Neuronal stem cell (in vitro differentiated cells): ENCODE measurements around the gene SYTL2.
A peak's percentile ranks its signal among the peaks of the same experiment; 100 is the strongest.

ENCODE experiments used
- DNase-seq: peaks from one replicate; pipeline ENCODE4 v3.0.0-alpha.2; 2013; ENCODE audit warnings: low spot score
- H2AFZ ChIP-seq: one replicate; pipeline ENCODE4 v1.6.1; 2013; ENCODE audit warnings: mild to moderate bottlenecking, low read length, inconsistent platforms
- H2AK5ac ChIP-seq: 2 replicates; pipeline ENCODE4 v1.6.1; 2013; ENCODE audit warnings: low read depth, mild to moderate bottlenecking, inconsistent platforms, low read length, moderate library complexity, mixed read lengths
- H2BK120ac ChIP-seq: 2 replicates; pipeline ENCODE4 v1.6.1; 2013; ENCODE audit warnings: low read depth, mild to moderate bottlenecking, inconsistent platforms, low read length, moderate library complexity, mixed read lengths
- H2BK12ac ChIP-seq: one replicate; pipeline ENCODE4 v1.6.1; 2013; ENCODE audit warnings: low read length, inconsistent platforms
- H2BK15ac ChIP-seq: 2 replicates; pipeline ENCODE4 v1.6.1; 2013; ENCODE audit warnings: mild to moderate bottlenecking, low read length, inconsistent platforms, mixed read lengths
- H2BK5ac ChIP-seq: one replicate; pipeline ENCODE4 v1.6.1; 2013; ENCODE audit warnings: inconsistent platforms, mild to moderate bottlenecking, low read length, moderate library complexity
- H3K14ac ChIP-seq: one replicate; pipeline ENCODE4 v1.6.1; 2013; ENCODE audit warnings: low read length, inconsistent platforms
- H3K18ac ChIP-seq: 2 replicates; pipeline ENCODE4 v1.6.1; 2013; ENCODE audit warnings: low read length, inconsistent platforms
- H3K23ac ChIP-seq: 2 replicates; pipeline ENCODE4 v1.6.1; 2013; ENCODE audit warnings: low read depth, mild to moderate bottlenecking, mixed read lengths, low read length, inconsistent platforms; ENCODE audit not compliant: poor library complexity
- H3K27ac ChIP-seq: replicated peaks from 3 replicates; pipeline ENCODE4 v1.5.1; 2013; ENCODE audit warnings: low read length, inconsistent platforms
- H3K27me3 ChIP-seq, 3 experiments: 2 replicates each; pipeline ENCODE4 v1.6.1; 2013; ENCODE audit warnings: low read length in 3 of 3, mild to moderate bottlenecking in 2 of 3, inconsistent platforms in 1 of 3, low read depth in 1 of 3, mixed read lengths in 1 of 3, moderate library complexity in 1 of 3; ENCODE audit not compliant: control insufficient read depth in 3 of 3, insufficient read depth in 3 of 3
- H3K36me3 ChIP-seq, 2 donors: replicated peaks in 1 of 2; 2 replicates each; pipeline ENCODE4 v1.6.1; 2013; ENCODE audit warnings: low read length in 2 of 2; ENCODE audit not compliant: control insufficient read depth in 2 of 2, insufficient read depth in 2 of 2
- H3K4ac ChIP-seq: 2 replicates; pipeline ENCODE4 v1.6.1; 2013; ENCODE audit warnings: inconsistent platforms, mild to moderate bottlenecking, low read length, moderate library complexity
- H3K4me1 ChIP-seq, 2 donors: 1 replicate in 1 of 2; 2 replicates in 1 of 2; pipeline ENCODE4 v1.6.1; 2013; ENCODE audit warnings: low read length in 2 of 2, low read depth in 1 of 2; ENCODE audit not compliant: control insufficient read depth in 2 of 2, insufficient read depth in 1 of 2
- H3K4me2 ChIP-seq: one replicate; pipeline ENCODE4 v1.6.1; 2013; ENCODE audit warnings: mild to moderate bottlenecking, low read length, inconsistent platforms; ENCODE audit not compliant: insufficient read depth, poor library complexity, severe bottlenecking
- H3K4me3 ChIP-seq, 2 donors: 2 replicates each; pipeline ENCODE4 v1.5.1; 2013; ENCODE audit warnings: low read length in 2 of 2, mild to moderate bottlenecking in 2 of 2, inconsistent platforms in 1 of 2, moderate library complexity in 1 of 2
- H3K79me1 ChIP-seq: one replicate; pipeline ENCODE4 v1.6.1; 2013; ENCODE audit warnings: low read depth, mild to moderate bottlenecking, inconsistent platforms, low read length, moderate library complexity
- H3K9ac ChIP-seq: one replicate; pipeline ENCODE4 v1.6.1; 2013; ENCODE audit warnings: mild to moderate bottlenecking, low read depth, low read length, inconsistent platforms; ENCODE audit not compliant: poor library complexity
- H3K9me3 ChIP-seq, 2 donors: replicated peaks in 1 of 2; 2 replicates each; pipeline versions ENCODE3 to v1.6.1; 2013; ENCODE audit warnings: low read length in 2 of 2, mild to moderate bottlenecking in 2 of 2, inconsistent platforms in 1 of 2, low read depth in 1 of 2, mixed read lengths in 1 of 2, moderate library complexity in 1 of 2; ENCODE audit not compliant: control insufficient read depth in 2 of 2, insufficient read depth in 1 of 2
- H4K8ac ChIP-seq: one replicate; pipeline ENCODE4 v1.6.1; 2013; ENCODE audit warnings: low read depth, mild to moderate bottlenecking, inconsistent platforms, low read length, moderate library complexity
- H4K91ac ChIP-seq: one replicate; pipeline ENCODE4 v1.6.1; 2013; ENCODE audit warnings: low read length, low read depth, mild to moderate bottlenecking, inconsistent platforms; ENCODE audit not compliant: poor library complexity
- WGBS, 2 donors: extraction: QIAGEN DNeasy Blood & Tissue Kit; methylation state at CpG; one replicate each; pipeline ENCODE4 v1.1.7; 2013; ENCODE audit warnings: missing lambda C conversion rate in 2 of 2, mixed read lengths in 1 of 2; ENCODE audit not compliant: insufficient read length in 2 of 2, insufficient replicate concordance in 1 of 2; ENCODE audit errors: extremely low coverage in 2 of 2; 5-methylcytosine and 5-hydroxymethylcytosine counted together

SYTL2 gene

DNA sequence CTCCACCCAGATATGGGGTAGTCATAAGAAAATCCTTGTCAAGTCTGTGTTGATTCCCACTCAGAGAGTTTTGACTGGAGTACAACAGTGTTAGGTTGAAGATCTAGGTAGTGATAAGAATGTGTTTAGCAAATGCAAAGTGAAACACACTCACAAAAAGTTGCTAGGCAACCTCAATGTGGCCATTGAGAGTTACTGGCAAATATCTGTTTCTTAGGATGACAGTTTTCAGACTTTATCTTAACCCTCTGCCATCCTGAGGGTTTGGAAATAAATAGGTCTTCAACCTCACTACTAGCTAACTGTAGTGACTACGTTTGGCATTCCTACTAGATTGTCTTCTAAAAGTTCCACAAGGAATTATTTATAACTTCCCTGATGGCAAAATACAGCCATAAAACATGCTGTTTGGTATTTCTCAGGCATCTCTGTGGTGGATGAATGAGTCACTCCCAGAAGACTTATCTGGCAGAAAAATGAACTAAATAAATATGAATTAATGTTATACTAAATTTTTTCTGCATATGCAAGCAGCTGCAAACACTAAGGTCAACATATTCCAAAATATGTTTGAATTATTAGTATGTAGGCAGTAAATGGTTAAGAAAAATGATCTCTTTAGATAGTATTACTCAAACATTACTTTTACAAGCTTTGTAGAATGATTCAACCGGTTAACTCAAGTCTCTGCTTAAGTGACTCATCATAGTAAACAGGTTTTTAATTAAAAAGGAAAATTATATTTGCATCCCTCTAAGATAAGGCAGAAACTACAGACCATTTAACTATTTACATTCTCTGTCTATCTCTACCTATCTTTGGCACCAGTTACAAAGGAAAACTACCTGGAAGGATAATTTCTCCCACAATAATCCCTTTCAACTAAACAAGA lies 17.1 kb upstream of the SYTL2 start:
- Histone ChIP-seq H4K8ac (no peak overlapping the region), H3K27ac (no peak overlapping the region), H3K4me2 (no peak overlapping the region), H3K4me1 (peaks cover 4 to 6% of the 10 kb centered on the region in 2 donors), H2BK120ac (no peak overlapping the region), H3K9me3 (no peaks in the 10 kb centered on the region), H4K91ac (no peak overlapping the region), H2AK5ac (no peak overlapping the region), H2BK5ac (no peak overlapping the region), H3K79me1 (no peaks in the 10 kb centered on the region), H2BK12ac (no peak overlapping the region), H3K27me3 (no peaks in the 10 kb centered on the region), H3K9ac (no peak overlapping the region), H3K4ac (no peak overlapping the region), H3K4me3 (no peak overlapping the region), H2AFZ (peak overlapping the region; percentile 49), H3K14ac (no peak overlapping the region), H2BK15ac (no peak overlapping the region), H3K23ac (no peak overlapping the region), H3K36me3 (no peaks in the 10 kb centered on the region), H3K18ac (no peak overlapping the region)
- no CpG with 5 or more reads among the region's 2 CpGs for WGBS, 2 donors
- DNase-seq, result no peak

DNA sequence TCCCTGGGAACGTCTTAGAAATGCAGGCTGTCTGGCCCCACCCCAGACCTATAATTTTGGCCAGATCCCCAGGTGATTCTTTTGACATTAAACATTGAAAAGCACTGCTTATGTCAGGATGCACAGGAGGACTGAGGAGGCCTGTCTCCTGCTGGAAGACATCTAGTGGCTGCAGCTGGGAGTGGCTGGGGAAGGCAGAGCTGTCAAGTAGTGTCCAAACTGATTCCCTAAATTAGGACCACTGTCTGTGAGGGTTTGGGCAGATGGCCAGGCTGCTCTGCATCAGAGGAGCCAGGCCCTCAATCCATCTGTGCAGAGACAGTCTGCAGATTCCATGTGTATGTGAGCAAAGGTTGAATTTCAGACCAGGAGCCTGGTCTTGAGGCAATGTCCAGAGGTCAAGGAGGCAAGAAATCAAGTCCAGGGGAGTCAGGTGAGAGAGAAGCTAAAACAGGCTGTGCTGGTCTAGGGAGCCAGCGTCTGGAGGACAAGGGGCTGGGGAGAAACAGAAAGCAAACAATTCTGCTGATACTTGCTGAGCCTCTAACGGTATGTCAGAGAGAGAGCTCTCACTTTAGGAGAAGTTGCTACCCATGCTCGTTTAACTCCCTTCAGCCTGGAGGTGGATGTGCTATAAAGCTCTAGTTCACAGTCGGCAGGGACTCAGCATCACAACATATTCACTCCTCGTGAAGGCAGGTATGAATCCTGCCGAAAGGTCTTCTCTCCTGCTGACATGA lies 15.3 kb upstream of the SYTL2 start:
- no peak for DNase-seq

DNA sequence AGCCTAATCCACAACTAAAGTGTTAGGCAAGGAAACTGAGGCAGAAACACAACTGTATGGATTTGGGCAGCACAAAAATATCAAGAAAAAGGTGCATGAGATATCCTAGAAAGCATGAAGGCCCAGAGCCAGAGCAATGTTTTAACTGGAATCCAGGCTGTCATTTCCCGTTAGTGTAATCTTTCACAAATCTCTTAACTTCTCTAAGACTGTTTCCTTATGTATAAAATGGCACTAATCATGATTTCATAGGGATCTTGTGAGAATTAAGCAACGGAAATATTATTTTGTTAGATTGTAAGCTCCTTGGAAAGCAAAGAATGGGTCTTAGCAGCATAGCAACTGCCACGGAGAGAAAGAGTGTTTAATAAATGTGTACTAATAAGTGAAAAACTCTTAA lies 14.7 kb upstream of the SYTL2 start:
- H2BK12ac ChIP-seq, result no peak overlapping the region
- no peak overlapping the region for H3K4me3 ChIP-seq
- H2BK5ac ChIP-seq, result no peak overlapping the region
- H2BK120ac ChIP-seq, result no peak overlapping the region
- H3K27ac ChIP-seq, result no peak overlapping the region
- no peak overlapping the region for H3K4me2 ChIP-seq
- WGBS, 2 donors, result no CpG with 5 or more reads among the region's 3 CpGs
- H2BK15ac ChIP-seq, result no peak overlapping the region
- H2AFZ ChIP-seq, result no peak overlapping the region
- DNase-seq, result no peak
- H3K18ac ChIP-seq, result no peak overlapping the region
- H3K79me1 ChIP-seq, result no peaks in the 10 kb centered on the region
- H4K91ac ChIP-seq, result no peak overlapping the region
- H4K8ac ChIP-seq, result no peak overlapping the region
- H3K4me1 ChIP-seq, result peaks cover 4 to 6% of the 10 kb centered on the region in 2 donors
- no peaks in the 10 kb centered on the region for H3K27me3 ChIP-seq
- H3K23ac ChIP-seq, result no peak overlapping the region
- H3K14ac ChIP-seq, result no peak overlapping the region
- no peak overlapping the region for H2AK5ac ChIP-seq
- no peaks in the 10 kb centered on the region for H3K36me3 ChIP-seq
- no peaks in the 10 kb centered on the region for H3K9me3 ChIP-seq
- no peak overlapping the region for H3K4ac ChIP-seq
- H3K9ac ChIP-seq, result no peak overlapping the region

More for the DNA sequence above, 15.3 kb upstream of the SYTL2 start:
- no peak overlapping the region for H2AFZ ChIP-seq
- no peak overlapping the region for H3K4ac ChIP-seq
- H4K91ac ChIP-seq, result no peak overlapping the region
- H3K14ac ChIP-seq, result no peak overlapping the region
- no peaks in the 10 kb centered on the region for H3K36me3 ChIP-seq
- no peak overlapping the region for H3K9ac ChIP-seq
- no peaks in the 10 kb centered on the region for H3K9me3 ChIP-seq
- no CpG with 5 or more reads among the region's 7 CpGs for WGBS, 2 donors
- no peaks in the 10 kb centered on the region for H3K27me3 ChIP-seq
- H3K4me2 ChIP-seq, result no peak overlapping the region
- H3K79me1 ChIP-seq, result no peaks in the 10 kb centered on the region
- no peak overlapping the region for H2BK15ac ChIP-seq
- H3K4me3 ChIP-seq, result no peak overlapping the region
- H3K23ac ChIP-seq, result no peak overlapping the region
- no peak overlapping the region for H2BK5ac ChIP-seq
- no peak overlapping the region for H2BK120ac ChIP-seq
- peaks cover 4 to 6% of the 10 kb centered on the region in 2 donors for H3K4me1 ChIP-seq
- no peak overlapping the region for H3K18ac ChIP-seq
- H3K27ac ChIP-seq, result no peak overlapping the region
- no peak overlapping the region for H2BK12ac ChIP-seq
- no peak overlapping the region for H2AK5ac ChIP-seq
- H4K8ac ChIP-seq, result no peak overlapping the region

DNA sequence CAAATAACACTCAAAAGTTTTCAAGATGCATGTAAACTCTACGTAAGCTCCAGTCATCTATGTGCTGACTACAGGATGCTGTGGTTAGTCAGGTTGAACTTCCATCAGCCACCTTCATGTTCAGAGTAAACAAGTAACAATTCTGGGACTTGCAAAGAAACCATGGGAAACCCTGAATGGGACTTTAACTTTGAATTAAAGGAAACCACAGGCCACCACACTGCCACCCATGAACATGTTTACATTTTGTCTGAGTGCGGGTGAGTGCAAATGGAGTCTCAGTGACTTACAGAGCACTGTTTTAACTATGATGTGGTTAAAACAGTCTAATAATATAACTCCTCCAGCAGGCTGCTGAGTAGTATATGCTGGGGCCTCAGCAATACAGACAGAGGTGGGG lies 12.9 kb upstream of the SYTL2 start:
- Histone ChIP-seq H3K14ac (no peak overlapping the region), H3K4me3 (no peak overlapping the region), H2BK120ac (no peak overlapping the region), H4K8ac (no peak overlapping the region), H2AFZ (no peak overlapping the region), H2AK5ac (no peak overlapping the region), H3K4ac (no peak overlapping the region), H2BK5ac (no peak overlapping the region), H3K36me3 (no peaks in the 10 kb centered on the region), H3K18ac (no peak overlapping the region), H3K4me2 (no peak overlapping the region), H2BK15ac (no peak overlapping the region), H3K27me3 (no peaks in the 10 kb centered on the region), H3K23ac (no peak overlapping the region), H3K9me3 (no peaks in the 10 kb centered on the region), H3K79me1 (no peaks in the 10 kb centered on the region), H2BK12ac (no peak overlapping the region), H3K4me1 (peaks cover 4 to 6% of the 10 kb centered on the region in 2 donors), H3K9ac (no peak overlapping the region), H3K27ac (no peak overlapping the region), H4K91ac (no peak overlapping the region)
- DNase-seq, result no peak
- no CpG with 5 or more reads among the region's 2 CpGs for WGBS, 2 donors
